Endothelial cell of umbilical vein (primary cell): ENCODE results near the gene SH3BP5.

ENCODE experiments used
- CTCF ChIP-seq, 2 donors: IDR thresholded peaks; 1 replicate in 1 of 2; 2 replicates in 1 of 2; pipeline ENCODE4 v1.5.1; 2011; ENCODE audit warnings: low read length in 2 of 2, mild to moderate bottlenecking in 2 of 2, moderate library complexity in 2 of 2, control low read depth in 1 of 2, inconsistent platforms in 1 of 2, low read depth in 1 of 2; ENCODE audit not compliant: insufficient read depth in 1 of 2; ENCODE audit errors: extremely low read depth in 1 of 2
- JUN ChIP-seq: IDR thresholded peaks from 2 replicates; pipeline ENCODE4 v1.6.1; 2011; ENCODE audit warnings: borderline replicate concordance, low read depth; ENCODE audit not compliant: insufficient read length, insufficient read depth
- POLR2A ChIP-seq: IDR thresholded peaks from 2 replicates; pipeline ENCODE4 v1.6.1; 2012; ENCODE audit warnings: low read depth, mild to moderate bottlenecking, control low read depth, low read length

DNA sequence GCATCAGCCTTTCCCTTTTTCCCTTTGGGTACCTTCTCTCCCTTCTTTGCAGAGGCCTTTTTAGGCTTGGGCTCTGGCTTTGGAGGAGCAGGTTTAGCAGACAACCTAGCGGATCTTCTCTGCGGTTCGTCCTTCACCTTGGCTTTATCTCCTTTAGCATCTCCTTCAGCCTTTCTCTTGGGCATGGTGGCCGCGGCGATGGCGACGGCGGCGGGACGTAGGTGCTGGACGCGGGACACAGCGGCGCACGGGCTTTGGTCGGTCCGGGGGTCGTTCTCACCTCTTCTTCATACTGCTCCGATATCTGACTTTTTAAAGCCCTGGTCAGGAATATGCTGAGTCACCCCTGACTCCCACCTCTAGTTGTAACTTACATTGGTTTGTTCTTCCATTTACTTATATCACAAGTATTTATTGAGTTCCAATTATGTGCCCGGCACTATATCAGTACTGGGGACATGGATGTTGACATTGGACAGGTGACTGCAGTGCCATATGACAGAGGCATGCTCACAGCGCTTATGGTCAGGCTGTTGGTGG, 43.1 kb upstream of the SH3BP5 start:
- no peak for TF ChIP-seq POLR2A
- TF ChIP-seq CTCF (IDR thresholded peaks at IDR 0.05; ENCODE audit: extremely low read depth in 1 of 2, insufficient read depth in 1 of 2, low read depth in 1 of 2, low read length in 2 of 2), result no peak
- TF ChIP-seq JUN, result no peak
